ACC112 (cell line): ENCODE measurements around the gene MRPL30.
"Not testable (repeated sequence)": the region's sequence is repeated elsewhere in the genome, so short reads cannot be mapped to it uniquely, and the experiment has no call there.

ENCODE experiments used
- H2AFZ ChIP-seq: fragments of 200-600 bp; sonication (generic); one replicate; pipeline ENCODE4 v1.6.0; 2017; ENCODE audit warnings: antibody characterized with exemption, low read length; ENCODE audit not compliant: unreplicated experiment
- H3K27ac ChIP-seq: fragments of 200-600 bp; sonication (generic); 2 replicates; pipeline ENCODE4 v1.5.1; 2014; ENCODE audit warnings: low read depth, mild to moderate bottlenecking, antibody characterized with exemption, low read length, moderate library complexity
- H3K27me3 ChIP-seq: fragments of 200-600 bp; sonication (generic); 2 replicates; pipeline ENCODE4 v1.6.1; 2014; ENCODE audit warnings: mild to moderate bottlenecking, antibody characterized with exemption, low read length, moderate library complexity, mixed read lengths; ENCODE audit not compliant: insufficient read depth
- H3K36me3 ChIP-seq: fragments of 200-600 bp; sonication (generic); 2 replicates; pipeline ENCODE4 v1.6.1; 2016; ENCODE audit warnings: mild to moderate bottlenecking, antibody characterized with exemption, low read length, moderate library complexity, mixed read lengths; ENCODE audit not compliant: insufficient read depth
- H3K4me1 ChIP-seq: fragments of 200-600 bp; sonication (generic); one replicate; pipeline ENCODE4 v1.6.1; 2016; ENCODE audit warnings: low read length, mixed read lengths; ENCODE audit not compliant: insufficient read depth, unreplicated experiment, control insufficient read depth
- H3K4me3 ChIP-seq: fragments of 200-600 bp; sonication (generic); 2 replicates; pipeline ENCODE4 v1.5.1; 2014; ENCODE audit warnings: mild to moderate bottlenecking, low read depth, low read length
- H3K79me2 ChIP-seq: fragments of 200-600 bp; sonication (generic); one replicate; pipeline ENCODE4 v1.6.0; 2016; ENCODE audit warnings: low read length; ENCODE audit not compliant: control insufficient read depth, unreplicated experiment, insufficient read depth

The MRPL30 gene

GRCh38 chr2:99187011-99187410 lies 6.0 kb downstream of the MRPL30 start:
- no peak overlapping the region for H3K27ac ChIP-seq
- peaks cover 4% of the 10 kb centered on the region for H3K4me1 ChIP-seq
- no peak overlapping the region for H2AFZ ChIP-seq
- H3K27me3 ChIP-seq, result no peaks in the 10 kb centered on the region
- H3K79me2 ChIP-seq, result peaks cover 63% of the 10 kb centered on the region
- H3K36me3 ChIP-seq, result peaks cover 12% of the 10 kb centered on the region
- no peak overlapping the region for H3K4me3 ChIP-seq

GRCh38 chr2:99188357-99188756 lies 7.4 kb downstream of the MRPL30 start:
- Histone ChIP-seq H3K27ac (no peak overlapping the region), H3K79me2 (peaks cover 49% of the 10 kb centered on the region), H3K36me3 (peaks cover 12% of the 10 kb centered on the region), H3K4me3 (no peak overlapping the region), H2AFZ (no peak overlapping the region), H3K4me1 (no peaks in the 10 kb centered on the region), H3K27me3 (no peaks in the 10 kb centered on the region)

- Histone ChIP-seq H2AFZ (no peak overlapping the region), H3K4me3 (no peak overlapping the region), H3K27me3 (no peaks in the 10 kb centered on the region), H3K79me2 (peaks cover 27% of the 10 kb centered on the region), H3K27ac (no peak overlapping the region), H3K4me1 (no peaks in the 10 kb centered on the region), H3K36me3 (peaks cover 22% of the 10 kb centered on the region)
Observed at GRCh38 chr2:99190548-99190947, 9.6 kb downstream of the MRPL30 start.

- H2AFZ ChIP-seq, H3K27ac ChIP-seq, H3K4me3 ChIP-seq, H3K4me1 ChIP-seq, H3K27me3 ChIP-seq: not testable (repeated sequence)
- H3K36me3 ChIP-seq, result peaks cover 24% of the 10 kb centered on the region; the same call in 1 of the 2 replicates
- peaks cover 15% of the 10 kb centered on the region for H3K79me2 ChIP-seq
Observed at GRCh38 chr2:99192364-99192763, 11.4 kb downstream of the MRPL30 start.

GRCh38 chr2:99198103-99198841 lies 17.3 kb downstream of the MRPL30 start:
- H3K36me3 ChIP-seq, result peaks cover 20% of the 10 kb centered on the region; the same call in 1 of the 2 replicates

GRCh38 chr2:99200076-99200800 lies 19.3 kb downstream of the MRPL30 start:
- Histone ChIP-seq H3K4me3 (no peak overlapping the region), H3K36me3 (0 out of 2 replicates have a peak, but pooled peaks cover 10% of the 10 kb centered on the region), H3K27ac (no peak overlapping the region), H3K79me2 (no peaks in the 10 kb centered on the region), H3K27me3 (no peaks in the 10 kb centered on the region), H3K4me1 (no peaks in the 10 kb centered on the region), H2AFZ (no peak overlapping the region)

More at GRCh38 chr2:99198103-99198841, 17.3 kb downstream of the MRPL30 start:
- no peaks in the 10 kb centered on the region for H3K27me3 ChIP-seq
- no peak overlapping the region for H3K4me3 ChIP-seq
- H3K4me1 ChIP-seq, result no peaks in the 10 kb centered on the region
- H3K27ac ChIP-seq, result no peak overlapping the region
- no peak overlapping the region for H2AFZ ChIP-seq
- no peaks in the 10 kb centered on the region for H3K79me2 ChIP-seq

- H3K4me3 ChIP-seq, result no peak overlapping the region
- H3K27ac ChIP-seq, result no peak overlapping the region
- 0 out of 2 replicates have a peak, but pooled peaks cover 6% of the 10 kb centered on the region for H3K36me3 ChIP-seq
- H3K79me2 ChIP-seq, result no peaks in the 10 kb centered on the region
- H3K4me1 ChIP-seq, result no peaks in the 10 kb centered on the region
- no peak overlapping the region for H2AFZ ChIP-seq
- H3K27me3 ChIP-seq, result no peaks in the 10 kb centered on the region
Observed at GRCh38 chr2:99201959-99202678, 21.1 kb downstream of the MRPL30 start.

- Histone ChIP-seq H3K4me3 (no peak overlapping the region), H3K79me2 (no peaks in the 10 kb centered on the region), H3K27ac (no peak overlapping the region), H3K36me3 (peaks cover 9% of the 10 kb centered on the region; the same call in 1 of the 2 replicates), H2AFZ (no peak overlapping the region), H3K27me3 (no peaks in the 10 kb centered on the region), H3K4me1 (no peaks in the 10 kb centered on the region)
Observed at GRCh38 chr2:99205491-99205890, 24.5 kb downstream of the MRPL30 start.

- no peak overlapping the region for H3K27ac ChIP-seq
- H3K4me1 ChIP-seq, result no peaks in the 10 kb centered on the region
- no peaks in the 10 kb centered on the region for H3K79me2 ChIP-seq
- no peaks in the 10 kb centered on the region for H3K27me3 ChIP-seq
- no peaks in the 10 kb centered on the region for H3K36me3 ChIP-seq
- H2AFZ ChIP-seq, result no peak overlapping the region
- no peak overlapping the region for H3K4me3 ChIP-seq
Observed at GRCh38 chr2:99216096-99216495, 35.1 kb downstream of the MRPL30 start.

GRCh38 chr2:99217929-99218501 lies 37.0 kb downstream of the MRPL30 start:
- no peaks in the 10 kb centered on the region for H3K36me3 ChIP-seq
- no peak overlapping the region for H3K27ac ChIP-seq
- H3K27me3 ChIP-seq, result no peaks in the 10 kb centered on the region
- H2AFZ ChIP-seq, result no peak overlapping the region
- H3K79me2 ChIP-seq, result no peaks in the 10 kb centered on the region
- no peaks in the 10 kb centered on the region for H3K4me1 ChIP-seq
- H3K4me3 ChIP-seq, result no peak overlapping the region
